HG02852 (cell line): ENCODE measurements around the gene ANAPC15.
A peak's percentile ranks its signal among the peaks of the same experiment; 100 is the strongest.

Experiments
- ATAC-seq: cut with Tn5 transposase; IDR thresholded peaks from one replicate; pipeline ENCODE4 v1.9.1; 2021; ENCODE audit warnings: mild to moderate bottlenecking, moderate library complexity; ENCODE audit not compliant: unreplicated experiment

The ANAPC15 gene

DNA sequence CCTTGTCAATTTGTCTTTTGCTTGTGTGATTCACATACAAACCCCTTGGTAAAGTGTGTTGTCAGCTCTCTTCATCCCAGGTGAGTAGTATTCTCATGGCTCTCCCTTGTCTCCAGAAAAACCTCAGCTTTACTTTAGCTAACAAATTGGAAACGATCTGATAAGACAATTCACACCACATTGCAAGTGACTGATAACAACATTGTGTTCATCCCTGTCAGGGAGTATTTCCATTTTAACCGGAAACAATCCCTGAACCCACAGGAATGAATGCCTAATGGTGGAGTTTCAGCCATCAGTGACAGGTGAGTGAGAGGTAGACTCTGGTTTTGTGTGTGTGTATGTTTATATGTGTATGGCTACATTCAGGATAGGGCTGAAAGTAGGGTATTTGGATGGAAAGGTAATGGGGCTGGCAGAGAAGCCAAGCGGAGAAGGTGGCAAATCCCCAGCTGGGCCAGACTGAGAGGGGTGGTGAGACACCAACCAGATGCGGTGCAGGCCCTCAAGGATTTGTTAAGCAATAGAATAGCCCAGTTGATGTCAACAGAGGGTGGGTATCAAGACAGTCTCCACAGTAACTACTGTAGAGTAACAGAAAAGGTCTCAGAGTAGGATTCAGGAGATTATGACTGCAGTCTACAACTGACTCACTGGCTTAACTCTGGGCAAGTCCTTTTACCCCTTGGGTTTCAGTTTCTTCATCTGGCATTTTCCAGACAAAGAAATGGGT lies 24.3 kb downstream of the ANAPC15 start:
- no peak for ATAC-seq

- ATAC-seq = no peak
Measured at GRCh38 chr11:72085621-72086351, 26.7 kb downstream of the ANAPC15 start.

DNA sequence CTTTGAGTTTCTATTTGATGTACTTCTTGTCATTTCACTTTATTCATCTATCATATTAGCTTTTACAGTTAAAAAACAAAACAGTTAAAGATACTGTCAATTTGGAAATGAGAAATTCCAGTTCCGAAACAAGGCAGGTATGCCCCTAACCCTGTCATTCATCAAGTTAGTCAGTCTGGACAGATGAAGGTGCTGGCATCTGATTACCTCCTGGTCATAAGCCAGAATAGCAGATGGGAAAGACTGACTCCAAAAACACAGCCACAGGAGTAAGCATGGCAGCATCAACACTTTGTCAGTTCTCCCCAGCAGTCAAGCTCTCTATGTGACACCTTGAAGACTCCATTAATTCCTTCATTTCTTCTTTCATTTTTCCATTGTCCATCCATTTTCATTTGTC lies 27.5 kb downstream of the ANAPC15 start:
- ATAC-seq = no peak

DNA sequence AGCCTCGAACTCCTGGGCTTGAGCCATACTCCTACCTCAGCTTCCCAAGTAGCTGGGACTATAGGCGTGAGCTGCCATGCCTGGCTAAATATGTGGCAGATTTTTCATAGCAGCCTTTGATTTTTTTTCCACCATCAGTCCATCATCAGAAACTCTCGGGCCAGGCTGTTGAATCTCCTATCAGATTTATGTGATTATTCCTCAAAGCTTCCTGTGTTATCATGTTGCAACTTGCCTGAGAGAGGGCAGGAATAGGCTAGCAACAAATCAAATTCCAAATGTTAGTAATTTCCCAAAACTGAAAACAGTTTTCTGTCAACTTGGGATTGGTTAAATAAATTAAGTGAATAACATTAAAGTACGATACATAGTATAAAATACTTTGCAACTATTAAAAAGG lies 28.4 kb downstream of the ANAPC15 start:
- no peak for ATAC-seq

GRCh38 chr11:72083414-72083813 lies 29.1 kb downstream of the ANAPC15 start:
- no peak for ATAC-seq

GRCh38 chr11:72081821-72082453 lies 30.6 kb downstream of the ANAPC15 start:
- no peak for ATAC-seq

DNA sequence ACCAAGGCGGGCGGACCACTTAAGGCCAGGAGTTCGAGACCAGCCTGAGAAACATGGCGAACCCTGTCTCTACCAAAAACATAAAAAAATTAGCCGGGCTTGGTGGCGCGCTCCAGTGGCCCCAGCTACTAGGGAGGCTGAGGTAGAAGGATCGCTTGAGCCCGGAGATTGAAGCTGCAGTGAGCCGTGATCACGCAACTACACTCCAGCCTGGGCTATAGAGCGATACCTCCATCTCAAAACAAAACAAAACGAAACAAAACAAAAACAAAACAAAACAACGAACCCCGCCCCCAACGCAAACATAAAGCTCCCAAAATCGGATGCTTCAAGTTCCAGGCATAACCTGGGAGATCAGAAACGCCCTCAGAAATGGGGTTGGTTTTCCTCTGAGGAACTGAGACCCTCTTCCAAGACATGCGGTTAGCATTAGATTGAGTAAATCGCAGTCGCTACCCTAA lies 31.3 kb downstream of the ANAPC15 start:
- no peak for ATAC-seq

DNA sequence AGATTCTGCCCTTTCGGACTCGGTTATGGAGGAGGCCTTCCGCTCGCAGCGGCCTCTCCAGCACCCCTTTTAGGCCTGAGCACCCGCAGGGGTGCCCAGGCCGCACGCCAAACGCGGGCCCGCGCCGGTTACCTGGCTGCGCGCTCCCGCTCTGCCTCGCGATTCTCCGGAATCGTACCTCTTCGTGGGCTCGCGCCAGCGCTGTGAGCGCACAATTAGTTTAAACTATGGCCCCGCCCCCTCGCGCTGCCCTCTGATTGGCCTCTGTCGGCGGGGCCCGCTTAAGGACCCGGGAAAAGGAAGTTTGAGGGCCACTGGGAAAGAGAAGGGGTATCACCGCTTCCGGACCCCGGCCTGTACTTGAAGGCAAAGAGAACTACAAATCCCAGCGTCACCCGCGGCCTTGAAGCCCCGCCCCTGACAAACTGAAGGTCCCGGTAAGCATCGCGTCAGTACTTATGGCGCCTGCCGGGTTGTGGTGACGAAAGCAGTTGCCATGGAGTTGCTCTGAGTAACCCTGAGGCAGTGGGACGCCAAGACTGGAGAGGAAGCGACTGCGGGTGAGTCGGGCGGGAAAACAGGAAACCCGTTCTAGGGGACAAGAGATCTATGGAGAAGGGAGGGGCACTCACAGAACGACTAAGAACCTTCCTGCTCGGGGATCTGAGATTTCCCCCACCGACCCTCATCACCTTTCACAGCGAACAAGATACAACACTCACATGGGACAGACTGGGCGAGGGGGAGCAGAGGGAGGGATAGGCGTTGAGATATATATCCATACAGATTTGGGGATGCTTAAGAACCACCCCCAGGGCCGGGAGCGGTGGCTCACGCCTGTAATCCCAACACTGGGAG lies 31.9 kb downstream of the ANAPC15 start, which contains the start of the genes LRRC51 and NUMA1:
Gene LRRC51 (plus strand): TSS at position 525 of the 858 bp plus-strand sequence. CDS start 8,234 bp downstream, outside the sequence.
Gene NUMA1 (minus strand): TSS at position 217 of the 858 bp plus-strand sequence. CDS start 44,599 bp downstream, outside the sequence.
- peak; percentile 97 for ATAC-seq

GRCh38 chr11:72079819-72080325 lies 32.6 kb downstream of the ANAPC15 start:
- ATAC-seq = no peak

- no peak for ATAC-seq
Measured at GRCh38 chr11:72078477-72078876, 34.0 kb downstream of the ANAPC15 start.

DNA sequence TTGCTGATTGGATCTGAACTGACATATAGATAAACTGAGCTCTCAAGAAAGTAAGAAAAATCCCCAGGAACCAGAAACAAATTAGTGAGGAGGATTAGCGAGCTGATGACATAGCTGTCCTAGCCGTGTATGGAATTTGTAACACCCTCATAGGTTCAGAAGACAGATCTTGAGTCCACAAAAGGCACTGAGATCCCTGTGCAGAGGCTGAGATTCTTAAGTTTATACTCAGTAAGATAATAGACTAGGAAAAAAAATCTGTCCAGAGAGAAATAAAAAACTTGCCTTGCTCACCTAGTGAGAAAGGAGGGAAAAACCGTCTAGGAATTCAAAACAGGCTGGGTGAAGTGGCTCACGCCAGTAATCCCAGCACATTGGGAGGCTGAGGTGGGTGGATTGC lies 36.7 kb downstream of the ANAPC15 start:
- no peak for ATAC-seq

DNA sequence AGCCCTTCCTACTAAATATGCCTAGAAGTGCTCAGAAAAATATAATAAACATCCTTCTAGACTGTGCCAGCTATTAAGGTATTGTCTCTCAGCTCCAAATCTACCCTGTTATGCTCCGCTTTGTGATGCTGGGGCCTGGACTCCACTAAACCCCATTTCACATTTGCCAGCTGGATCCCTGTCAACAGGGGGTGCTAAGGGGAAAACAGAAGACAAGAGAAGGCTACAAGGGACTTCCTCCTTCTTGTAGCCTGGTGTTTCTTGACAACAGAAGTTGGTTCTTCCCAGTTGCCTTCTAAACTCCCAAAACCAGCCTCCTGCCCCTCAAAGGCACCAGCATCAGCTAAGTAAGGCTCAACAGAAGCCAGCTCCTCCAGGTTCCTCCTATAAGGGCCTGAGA lies 37.4 kb downstream of the ANAPC15 start:
- ATAC-seq = no peak

DNA sequence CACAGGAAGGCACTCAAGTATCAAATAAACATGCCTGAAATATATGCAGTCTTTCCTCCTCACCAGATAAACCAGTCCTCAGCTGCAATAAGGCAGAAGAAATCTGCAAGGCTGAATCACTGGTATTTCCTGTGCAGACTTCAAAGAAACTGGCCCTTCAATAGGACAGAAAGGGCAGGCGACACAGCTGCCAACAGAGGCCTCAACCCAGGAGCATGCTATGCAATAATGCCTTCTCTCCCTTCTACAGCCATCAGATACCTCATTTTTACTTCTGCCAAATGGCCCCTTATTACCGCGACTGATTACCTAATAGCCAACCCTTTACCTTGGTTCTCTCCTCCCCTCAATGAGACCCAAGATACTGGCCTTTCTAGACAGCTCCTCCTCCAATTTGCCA lies 40.1 kb downstream of the ANAPC15 start:
- no peak for ATAC-seq

DNA sequence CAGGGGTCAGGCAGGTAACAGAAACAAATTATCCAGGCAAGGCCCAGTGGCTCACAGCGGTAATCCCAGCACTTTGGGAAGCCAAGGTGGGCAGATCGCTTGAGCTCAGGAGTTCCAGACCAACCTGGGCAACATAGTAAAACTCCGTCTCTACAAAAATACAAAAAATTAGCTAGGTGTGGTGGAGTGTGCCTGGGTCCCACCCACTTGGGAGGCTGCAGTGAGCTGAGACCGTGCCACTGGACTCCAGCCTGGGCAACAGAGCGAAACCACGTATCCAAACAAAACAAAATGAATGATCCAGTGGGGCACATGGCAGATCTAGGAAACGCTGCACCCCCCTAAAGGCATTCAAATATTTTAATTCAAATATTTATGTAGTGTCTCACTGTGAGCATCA lies 42.0 kb downstream of the ANAPC15 start:
- ATAC-seq = no peak

GRCh38 chr11:72069787-72070251 lies 42.7 kb downstream of the ANAPC15 start:
- ATAC-seq = no peak

DNA sequence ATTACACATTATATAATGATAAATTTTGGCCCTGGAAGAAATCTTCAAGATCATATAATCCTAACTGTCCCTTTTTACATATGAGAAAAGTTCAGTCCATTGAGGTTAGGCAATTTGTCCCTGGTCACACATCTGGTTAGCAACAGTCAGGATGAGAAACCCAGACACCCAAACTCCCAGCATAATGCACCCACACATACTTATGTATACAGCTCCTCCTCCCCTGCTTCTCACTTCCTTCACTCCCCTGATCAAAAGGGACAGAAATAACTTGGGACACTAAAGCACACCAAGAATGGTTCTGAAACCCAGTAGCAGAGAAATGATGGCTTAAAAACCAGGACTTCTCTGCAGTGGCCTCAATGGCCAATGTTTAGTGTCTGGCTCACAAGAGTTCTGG lies 43.3 kb downstream of the ANAPC15 start:
- no peak for ATAC-seq

DNA sequence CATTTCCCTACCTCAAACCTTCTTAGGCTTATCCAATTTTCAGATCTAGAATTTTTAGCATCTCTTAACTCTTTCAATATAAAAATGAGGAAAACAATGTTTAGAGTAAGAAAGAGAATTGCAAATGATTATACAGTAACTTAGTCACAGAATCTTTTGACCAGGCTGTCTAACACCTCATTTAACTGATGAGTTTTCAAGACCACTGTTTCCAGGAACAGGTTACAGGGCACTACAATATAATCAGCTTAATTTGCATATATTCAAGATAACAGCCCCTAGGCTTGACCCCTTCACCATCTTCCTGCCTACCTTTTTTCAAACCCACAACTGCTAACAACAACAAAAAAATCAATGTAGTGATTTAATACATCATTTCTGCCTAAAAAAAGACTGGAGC lies 44.8 kb downstream of the ANAPC15 start:
- no peak for ATAC-seq

DNA sequence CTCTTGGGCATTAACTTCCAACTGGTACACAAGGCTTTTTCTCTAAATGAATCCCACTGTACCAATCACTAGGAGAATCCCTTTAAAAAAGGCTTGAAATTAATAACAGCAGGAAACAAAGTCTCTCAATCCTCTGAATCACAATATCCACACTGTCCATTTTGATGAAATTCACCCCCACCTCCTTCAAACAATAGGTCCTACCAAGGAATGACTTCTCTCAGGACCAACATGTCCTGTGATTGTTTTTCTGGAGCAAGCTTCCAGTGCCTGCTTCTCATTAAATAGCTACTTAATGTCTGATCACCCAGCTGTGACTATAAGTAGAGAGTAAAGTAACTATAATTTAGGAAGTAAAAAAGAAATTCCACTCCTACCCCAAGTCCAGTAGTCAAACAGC lies 45.2 kb downstream of the ANAPC15 start:
- no peak for ATAC-seq

DNA sequence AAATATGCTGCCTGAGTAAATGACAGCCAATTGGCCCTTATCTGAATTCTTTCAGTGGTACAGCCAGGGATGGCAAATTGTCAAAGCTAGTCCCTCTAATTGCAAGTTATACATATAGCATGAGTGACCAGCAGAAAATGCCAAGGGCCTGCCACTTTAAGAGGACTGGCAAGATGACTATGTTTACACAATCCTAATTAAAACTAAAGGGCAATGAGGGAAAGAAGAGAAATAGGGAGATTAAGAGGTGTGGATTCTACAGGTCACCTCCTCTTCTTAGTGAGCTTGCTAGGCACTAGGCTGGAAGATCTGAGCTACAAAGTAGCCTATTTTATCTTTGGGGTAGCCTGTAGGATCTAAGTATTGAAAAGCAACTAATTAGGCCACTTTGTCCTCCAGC lies 45.6 kb downstream of the ANAPC15 start:
- ATAC-seq = no peak

DNA sequence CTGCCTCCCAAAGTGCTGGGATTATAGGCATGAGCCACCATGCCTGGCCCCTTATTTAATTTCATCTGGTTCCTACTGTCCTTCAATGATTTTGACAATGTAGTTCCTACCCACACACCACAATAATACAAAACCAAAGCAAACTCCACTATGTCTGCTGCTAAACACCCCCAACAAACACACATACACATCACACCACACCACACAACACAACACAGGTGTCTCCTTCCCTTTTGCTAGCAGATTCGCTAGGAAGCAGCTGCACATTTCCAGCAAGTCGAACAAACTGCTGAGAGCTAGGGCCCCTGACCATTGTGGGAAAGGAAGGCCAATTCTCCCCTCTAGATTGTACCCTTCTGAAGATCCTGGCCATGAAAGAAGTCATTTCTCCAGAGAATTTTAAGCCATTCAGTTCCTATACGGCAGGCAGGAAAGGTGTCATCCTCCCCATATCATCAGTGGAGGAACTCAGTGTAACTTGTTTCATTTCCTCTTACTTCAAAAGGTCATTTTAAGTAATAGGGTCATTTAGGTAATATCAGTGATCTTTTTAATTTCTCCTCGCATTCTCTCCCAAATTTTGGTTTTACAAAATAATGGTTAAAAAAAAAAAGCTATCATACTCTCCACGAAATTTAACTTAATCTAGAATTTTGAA lies 50.6 kb downstream of the ANAPC15 start:
- ATAC-seq = no peak
